Body of pancreas (tissue), 4 donors: ENCODE data around the gene TMEM117.

Experiments
- POLR2A ChIP-seq, 3 donors: fragments of 450-650 bp; IDR thresholded peaks; one replicate each; pipeline ENCODE4 v1.6.1; 2016; ENCODE audit warnings: antibody characterized with exemption in 3 of 3, mild to moderate bottlenecking in 2 of 3
- TF ChIP-seq, protein P1 (sequence below), 7 experiments: fragments of 450-650 bp in 4 of 7; fragments of 200-600 bp in 3 of 7; sonication (generic) in 3 of 7; IDR thresholded peaks; one replicate each; pipeline ENCODE4 v1.5.1; 2016 to 2019; ENCODE audit warnings: antibody characterized with exemption in 7 of 7

DNA sequence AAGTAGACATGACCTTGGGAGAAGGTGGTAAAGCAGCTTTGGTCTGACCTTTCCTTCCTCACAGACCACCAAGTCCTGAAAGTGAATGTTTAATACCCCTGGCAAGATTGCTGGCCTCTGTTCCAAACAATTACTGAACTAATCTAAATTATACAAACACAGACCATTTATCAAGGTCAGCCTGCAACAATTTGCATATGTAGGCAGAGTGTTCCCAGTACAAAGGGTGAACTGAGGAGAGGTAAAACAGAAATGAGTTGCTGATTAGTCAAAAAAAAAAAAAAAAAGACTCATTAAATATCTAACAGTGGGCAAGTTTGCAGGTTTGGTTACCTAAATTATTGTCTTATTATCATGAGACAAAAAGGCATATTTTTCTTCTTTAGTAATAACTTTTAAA lies 506.5 kb downstream of the TMEM117 start:
- TF ChIP-seq, protein P1, sequence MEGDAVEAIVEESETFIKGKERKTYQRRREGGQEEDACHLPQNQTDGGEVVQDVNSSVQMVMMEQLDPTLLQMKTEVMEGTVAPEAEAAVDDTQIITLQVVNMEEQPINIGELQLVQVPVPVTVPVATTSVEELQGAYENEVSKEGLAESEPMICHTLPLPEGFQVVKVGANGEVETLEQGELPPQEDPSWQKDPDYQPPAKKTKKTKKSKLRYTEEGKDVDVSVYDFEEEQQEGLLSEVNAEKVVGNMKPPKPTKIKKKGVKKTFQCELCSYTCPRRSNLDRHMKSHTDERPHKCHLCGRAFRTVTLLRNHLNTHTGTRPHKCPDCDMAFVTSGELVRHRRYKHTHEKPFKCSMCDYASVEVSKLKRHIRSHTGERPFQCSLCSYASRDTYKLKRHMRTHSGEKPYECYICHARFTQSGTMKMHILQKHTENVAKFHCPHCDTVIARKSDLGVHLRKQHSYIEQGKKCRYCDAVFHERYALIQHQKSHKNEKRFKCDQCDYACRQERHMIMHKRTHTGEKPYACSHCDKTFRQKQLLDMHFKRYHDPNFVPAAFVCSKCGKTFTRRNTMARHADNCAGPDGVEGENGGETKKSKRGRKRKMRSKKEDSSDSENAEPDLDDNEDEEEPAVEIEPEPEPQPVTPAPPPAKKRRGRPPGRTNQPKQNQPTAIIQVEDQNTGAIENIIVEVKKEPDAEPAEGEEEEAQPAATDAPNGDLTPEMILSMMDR (IDR thresholded peaks at IDR 0.05): no peak
- TF ChIP-seq POLR2A (IDR thresholded peaks at IDR 0.05): no peak
